ENCODE measurements around the gene HARBI1.

The HARBI1 gene

GRCh38 chr11:46617134-46617971 lies at the start of gene HARBI1, which contains the start of gene ATG13:
Gene HARBI1, minus strand, starts transcription at chr11:46617227. Its CDS starts 990 bp downstream, at chr11:46616237.
Gene ATG13, plus strand, starts transcription at chr11:46617553. Its CDS starts 26,739 bp downstream, at chr11:46644292.
- peak within 1 kb of the TSS; percentile 82 for H3K4me3 ChIP-seq (ENCODE audit: low read depth, low read length)
- peak; percentile 90 for TF ChIP-seq CTCF (IDR thresholded peaks at IDR 0.05; ENCODE audit: low read depth, low read length)

GRCh38 chr11:46666516-46666915 lies 49.5 kb upstream of the HARBI1 start:
- TF ChIP-seq CTCF (IDR thresholded peaks at IDR 0.05; ENCODE audit: low read depth, low read length) = no peak
- no peak overlapping the region for H3K4me3 ChIP-seq (ENCODE audit: low read depth, low read length)

- no peak for TF ChIP-seq CTCF (IDR thresholded peaks at IDR 0.05; ENCODE audit: low read depth, low read length)
- H3K4me3 ChIP-seq (ENCODE audit: low read depth, low read length) = no peak overlapping the region
Measured at GRCh38 chr11:46665356-46665755, 48.3 kb upstream of the HARBI1 start.

GRCh38 chr11:46664612-46665011 lies 47.6 kb upstream of the HARBI1 start:
- TF ChIP-seq CTCF (IDR thresholded peaks at IDR 0.05; ENCODE audit: low read depth, low read length) = no peak
- no peak overlapping the region for H3K4me3 ChIP-seq (ENCODE audit: low read depth, low read length)

- no peak for TF ChIP-seq CTCF (IDR thresholded peaks at IDR 0.05; ENCODE audit: low read depth, low read length)
Measured at GRCh38 chr11:46663277-46663940, 46.4 kb upstream of the HARBI1 start.

GRCh38 chr11:46662366-46662765 lies 45.3 kb upstream of the HARBI1 start:
- TF ChIP-seq CTCF (IDR thresholded peaks at IDR 0.05; ENCODE audit: low read depth, low read length) = no peak
- H3K4me3 ChIP-seq (ENCODE audit: low read depth, low read length) = no peak overlapping the region

More at GRCh38 chr11:46663277-46663940, 46.4 kb upstream of the HARBI1 start:
- H3K4me3 ChIP-seq (ENCODE audit: low read depth, low read length) = no peak overlapping the region

GRCh38 chr11:46661836-46662235 lies 44.8 kb upstream of the HARBI1 start:
- no peak for TF ChIP-seq CTCF (IDR thresholded peaks at IDR 0.05; ENCODE audit: low read depth, low read length)
- no peak overlapping the region for H3K4me3 ChIP-seq (ENCODE audit: low read depth, low read length)

Data from WI38 (cell line).